Dendritic cell treated with granulocyte-macrophage colony-stimulating factor and Interleukin-4, amounts not matched to agents 40 ng/mL and 50 ng/mL, for 4 days (primary cell): ENCODE data around the gene RASGEF1C.

Experiments
- H3K27ac Mint-ChIP-seq: one replicate; pipeline ENCODE4 v1.8.0; 2022; ENCODE audit warnings: mild to moderate bottlenecking, mixed read lengths
- H3K27me3 Mint-ChIP-seq: one replicate; pipeline ENCODE4 v1.8.0; 2022; ENCODE audit warnings: mild to moderate bottlenecking, mixed read lengths
- H3K36me3 Mint-ChIP-seq: one replicate; pipeline ENCODE4 v1.8.0; 2022; ENCODE audit warnings: low read depth, mixed read lengths
- H3K4me1 Mint-ChIP-seq: one replicate; pipeline ENCODE4 v1.8.0; 2022; ENCODE audit warnings: low read depth, mixed read lengths
- H3K4me3 Mint-ChIP-seq: one replicate; pipeline ENCODE4 v1.8.0; 2022; ENCODE audit warnings: mild to moderate bottlenecking, moderate library complexity, mixed read lengths
- H3K9me3 Mint-ChIP-seq: one replicate; pipeline ENCODE4 v1.8.0; 2022; ENCODE audit warnings: mixed read lengths
- intact Hi-C: fragments of 100-400 bp; cut with micrococcal nuclease; formaldehyde crosslinking; loops from one replicate; pipeline ENCODE4 v1.15.0; 2022

The RASGEF1C gene

GRCh38 chr5:180054226-180054625 lies 154.8 kb downstream of the RASGEF1C start:
- H3K27me3 Mint-ChIP-seq: no peaks in the 10 kb centered on the region
- peaks cover 80% of the 10 kb centered on the region for H3K4me1 Mint-ChIP-seq
- H3K4me3 Mint-ChIP-seq: no peak overlapping the region
- intact Hi-C loops: no loop called here
- no peaks in the 10 kb centered on the region for H3K9me3 Mint-ChIP-seq
- no peak overlapping the region for H3K27ac Mint-ChIP-seq
- peaks cover 41% of the 10 kb centered on the region for H3K36me3 Mint-ChIP-seq

GRCh38 chr5:180053061-180053602 lies 155.9 kb downstream of the RASGEF1C start:
- intact Hi-C loops: no loop called here
- Mint-ChIP-seq H3K9me3 (no peaks in the 10 kb centered on the region), H3K27ac (no peak overlapping the region), H3K4me3 (no peak overlapping the region), H3K4me1 (peaks cover 80% of the 10 kb centered on the region), H3K27me3 (no peaks in the 10 kb centered on the region), H3K36me3 (peaks cover 30% of the 10 kb centered on the region)

- Mint-ChIP-seq H3K27ac (no peak overlapping the region), H3K4me3 (no peak overlapping the region), H3K9me3 (no peaks in the 10 kb centered on the region), H3K4me1 (peaks cover 80% of the 10 kb centered on the region), H3K27me3 (no peaks in the 10 kb centered on the region), H3K36me3 (peaks cover 24% of the 10 kb centered on the region)
- intact Hi-C loops: no loop called here
Observed at GRCh38 chr5:180052211-180052818, 156.7 kb downstream of the RASGEF1C start.
